Occipital lobe (tissue), 2 donors: ENCODE results near the gene ITGA7. TPM values are rescaled to one million over a fixed set of nuclear protein-coding genes. Genes with fewer than 3 reads are reported as not detected.

Source experiments
- DNase-seq: peaks from one replicate; lab custom pipeline; 2025; lab: John Stamatoyannopoulos, UW
- total RNA-seq: library from RNA; depleted of rRNA; stranded (reverse); fragments of >200 nt; gene quantifications from one replicate; pipeline ENCODE4 v1.2.3, GENCODE V29; 2014

The ITGA7 gene
- 6.2 TPM for total RNA-seq

GRCh38 chr12:55707841-55708694, at the start of gene ITGA7:
TSS of gene ITGA7 (minus strand) at chr12:55707904. CDS start at chr12:55707682, 222 bp downstream.
- DNase-seq: peak; percentile 65

- no peak for DNase-seq
Observed at GRCh38 chr12:55755246-55755645, 47.5 kb upstream of the ITGA7 start.

- no peak for DNase-seq
Observed at GRCh38 chr12:55748230-55748993, 40.7 kb upstream of the ITGA7 start.

GRCh38 chr12:55746913-55747231, 39.2 kb upstream of the ITGA7 start:
- DNase-seq: no peak

- no peak for DNase-seq
Observed at GRCh38 chr12:55746174-55746912, 38.6 kb upstream of the ITGA7 start.

GRCh38 chr12:55745361-55746173, 37.9 kb upstream of the ITGA7 start:
- no peak for DNase-seq

- no peak for DNase-seq
Observed at GRCh38 chr12:55744340-55745030, 36.8 kb upstream of the ITGA7 start.

- DNase-seq: no peak
Observed at GRCh38 chr12:55743406-55744339, 36.0 kb upstream of the ITGA7 start.

- peak; percentile 78 for DNase-seq
Observed at GRCh38 chr12:55742719-55743405, 35.2 kb upstream of the ITGA7 start, which contains the start of gene GDF11. TSS of gene GDF11 (plus strand) at chr12:55743122. CDS start at chr12:55743317, 195 bp downstream.

- DNase-seq: no peak
Observed at GRCh38 chr12:55741931-55742680, 34.4 kb upstream of the ITGA7 start.

- no peak for DNase-seq
Observed at GRCh38 chr12:55739025-55739378, 31.3 kb upstream of the ITGA7 start.

GRCh38 chr12:55738123-55739024, 30.7 kb upstream of the ITGA7 start:
- peak; percentile 53 for DNase-seq

GRCh38 chr12:55737581-55738122, 29.9 kb upstream of the ITGA7 start:
- DNase-seq: no peak

- no peak for DNase-seq
Observed at GRCh38 chr12:55736780-55737580, 29.3 kb upstream of the ITGA7 start.

- no peak for DNase-seq
Observed at GRCh38 chr12:55736076-55736475, 28.4 kb upstream of the ITGA7 start.

- no peak for DNase-seq
Observed at GRCh38 chr12:55734595-55734994, 26.9 kb upstream of the ITGA7 start.
